Naive thymus-derived CD4-positive, alpha-beta T cell (primary cell): Measurements from ENCODE around the gene ADRA2B. TPM values are rescaled to one million over a fixed set of nuclear protein-coding genes. Genes with fewer than 3 reads are reported as not detected.
"Not testable (repeated sequence)": the region's sequence is repeated elsewhere in the genome, so short reads cannot be mapped to it uniquely, and the experiment has no call there.

ENCODE experiments used
- ATAC-seq: fragments of 150-1000 bp; cut with Tn5 transposase; 2 replicates; pipeline ENCODE4 v1.10.0; 2021; ENCODE audit warnings: mild to moderate bottlenecking, moderate library complexity
- CTCF ChIA-PET: fragments of 350-600 bp; sonication (Branson Sonifier 250); formaldehyde crosslinking; loops from one replicate; lab custom pipeline; 2021; ENCODE audit warnings: antibody characterized with exemption; lab: Charles Lee
- POLR2A ChIA-PET: fragments of 350-600 bp; sonication (Branson Sonifier 250); formaldehyde crosslinking; loops from one replicate; lab custom pipeline; 2021; ENCODE audit warnings: antibody characterized with exemption, inconsistent platforms; lab: Charles Lee
- DNase-seq, 9 donors: peaks; one replicate each; pipeline versions ENCODE4 v3.0.0 to v3.0.0-alpha.2; 2020 to 2022; ENCODE audit warnings: mixed read lengths in 1 of 9
- H3K27ac ChIP-seq: one replicate; pipeline ENCODE4 v1.7.0; 2013; ENCODE audit warnings: mild to moderate bottlenecking, low read depth, low read length, moderate library complexity
- H3K27me3 ChIP-seq, 2 donors: one replicate each; pipeline ENCODE4 v1.7.0; 2013; ENCODE audit warnings: low read length in 2 of 2, mild to moderate bottlenecking in 2 of 2, moderate library complexity in 2 of 2; ENCODE audit not compliant: control insufficient read depth in 2 of 2, insufficient read depth in 2 of 2
- H3K36me3 ChIP-seq, 3 experiments: 1 replicate in 2 of 3; 2 replicates in 1 of 3; pipeline ENCODE4 v1.7.0; 2013; ENCODE audit warnings: low read length in 3 of 3, mild to moderate bottlenecking in 3 of 3, moderate library complexity in 1 of 3; ENCODE audit not compliant: insufficient read depth in 3 of 3, control insufficient read depth in 2 of 3
- H3K4me1 ChIP-seq, 2 donors: one replicate each; pipeline ENCODE4 v1.7.0; 2013; ENCODE audit warnings: low read length in 2 of 2, mild to moderate bottlenecking in 2 of 2, moderate library complexity in 1 of 2; ENCODE audit not compliant: control insufficient read depth in 2 of 2, insufficient read depth in 2 of 2
- H3K4me3 ChIP-seq: 2 replicates; pipeline ENCODE4 v1.7.0; 2013; ENCODE audit warnings: mild to moderate bottlenecking, low read length
- H3K9me3 ChIP-seq, 3 experiments: 1 replicate in 2 of 3; 2 replicates in 1 of 3; pipeline ENCODE4 v1.7.0; 2013; ENCODE audit warnings: low read length in 3 of 3; ENCODE audit not compliant: control insufficient read depth in 2 of 3
- H3K27ac Mint-ChIP-seq, 9 donors: one replicate each; pipeline ENCODE4 v1.8.0; 2020 to 2022; ENCODE audit warnings: mixed read lengths in 9 of 9, mild to moderate bottlenecking in 8 of 9, moderate library complexity in 5 of 9, inconsistent platforms in 2 of 9
- H3K27me3 Mint-ChIP-seq, 5 donors: one replicate each; pipeline ENCODE4 v1.8.0; 2021 to 2022; ENCODE audit warnings: mixed read lengths in 5 of 5, mild to moderate bottlenecking in 1 of 5
- H3K36me3 Mint-ChIP-seq, 5 donors: one replicate each; pipeline ENCODE4 v1.8.0; 2020 to 2022; ENCODE audit warnings: mixed read lengths in 5 of 5, mild to moderate bottlenecking in 3 of 5, inconsistent platforms in 1 of 5
- H3K4me1 Mint-ChIP-seq, 7 donors: one replicate each; pipeline ENCODE4 v1.8.0; 2020 to 2022; ENCODE audit warnings: mixed read lengths in 7 of 7, mild to moderate bottlenecking in 3 of 7, inconsistent platforms in 1 of 7
- H3K4me3 Mint-ChIP-seq, 10 donors: one replicate each; pipeline ENCODE4 v1.8.0; 2020 to 2022; ENCODE audit warnings: mild to moderate bottlenecking in 10 of 10, mixed read lengths in 10 of 10, moderate library complexity in 6 of 10, inconsistent platforms in 2 of 10
- H3K9me3 Mint-ChIP-seq, 11 donors: one replicate each; pipeline ENCODE4 v1.8.0; 2020 to 2022; ENCODE audit warnings: mixed read lengths in 11 of 11, mild to moderate bottlenecking in 4 of 11, inconsistent platforms in 1 of 11, moderate library complexity in 1 of 11
- intact Hi-C, 2 donors: fragments of 100-400 bp; cut with micrococcal nuclease; formaldehyde crosslinking; loops; one replicate each; pipeline ENCODE4 v1.15.1; 2023
- polyA plus RNA-seq, 2 donors: library from polyadenylated mRNA; unstranded; fragments of 300-500 nt; fragmentation: Illumina TruSeq; gene quantifications; one replicate each; pipeline ENCODE4 v1.2.3, GENCODE V29; 2021
- total RNA-seq, 6 experiments: library from RNA in 5 of 6; stranded (reverse) in 5 of 6; gene quantifications; 1 replicate in 5 of 6; 2 replicates in 1 of 6; pipeline ENCODE4 v1.2.3 and lab custom pipeline; 2021 to 2026

ADRA2B gene
- total and polyA plus RNA-seq, 7 experiments from 2014 or later, result 0.15 to 0.93 (median 0.76) TPM; not detected in 4

- H3K27ac Mint-ChIP-seq, result peak overlapping the region in 1 of 9 donors; percentile 67
- CTCF ChIA-PET, result no interaction called here
- DNase-seq, result no peak
These were observed 27.7 kb downstream of the ADRA2B start for GRCh38 chr2:96088340-96089335.

DNA sequence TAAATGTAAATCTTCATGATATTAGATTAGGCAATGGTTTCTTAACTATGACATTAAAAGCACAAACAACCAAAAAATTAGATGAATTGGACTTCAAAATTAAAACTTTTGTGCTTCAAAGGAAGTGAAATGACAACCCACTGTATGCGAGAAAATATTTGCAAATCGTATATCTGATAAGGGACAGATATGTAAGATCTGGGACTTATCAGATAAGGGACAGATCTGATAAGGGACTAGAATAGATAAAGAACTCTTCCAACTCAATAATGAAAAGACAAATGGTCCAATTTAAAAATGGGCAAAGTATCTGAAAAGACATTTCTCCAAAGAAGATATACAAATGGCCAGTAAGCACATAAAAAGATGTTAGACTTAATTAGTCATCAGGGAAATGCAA lies 29.2 kb downstream of the ADRA2B start:
- no peak overlapping the region for H3K27ac Mint-ChIP-seq
- POLR2A ChIA-PET, result no interaction called here
- CTCF ChIA-PET, result no interaction called here

More at GRCh38 chr2:96088340-96089335, 27.7 kb downstream of the ADRA2B start:
- H3K9me3 Mint-ChIP-seq, result peaks cover 0 to 4% (median 0%) of the 10 kb centered on the region in 11 donors
- intact Hi-C loops, result loop anchor here in 1 of 2 donors (5.0 kb wide), 1 partner anchor 34 kb away; no protein-coding TSS in a partner anchor
- no peak for ATAC-seq
- no peaks in the 10 kb centered on the region for H3K9me3 ChIP-seq
- no peak overlapping the region for H3K27ac ChIP-seq
- peaks cover 0 to 2% of the 10 kb centered on the region in 2 donors for H3K27me3 ChIP-seq
- H3K36me3 ChIP-seq, result no peaks in the 10 kb centered on the region
- peaks cover 0 to 5% (median 0%) of the 10 kb centered on the region in 5 donors for H3K27me3 Mint-ChIP-seq
- peaks cover 0 to 4% (median 0%) of the 10 kb centered on the region in 7 donors for H3K4me1 Mint-ChIP-seq
- no peak overlapping the region for H3K4me3 ChIP-seq
- no peak overlapping the region for H3K4me3 Mint-ChIP-seq
- H3K36me3 Mint-ChIP-seq, result no peaks in the 10 kb centered on the region
- no peaks in the 10 kb centered on the region for H3K4me1 ChIP-seq
- POLR2A ChIA-PET, result no interaction called here

GRCh38 chr2:96085541-96086355 lies 30.6 kb downstream of the ADRA2B start:
- Histone ChIP-seq H3K36me3 (no peaks in the 10 kb centered on the region), H3K4me1 (no peaks in the 10 kb centered on the region), H3K9me3 (no peaks in the 10 kb centered on the region), H3K27ac (no peak overlapping the region), H3K4me3 (no peak overlapping the region), H3K27me3 (peaks cover 0 to 2% of the 10 kb centered on the region in 2 donors)
- H3K27me3 Mint-ChIP-seq, result peaks cover 0 to 11% (median 0%) of the 10 kb centered on the region in 5 donors
- intact Hi-C loops, result loop anchor here in 1 of 2 donors (5.0 kb wide), 1 partner anchor 37 kb away; no protein-coding TSS in a partner anchor
- no peak for DNase-seq
- peaks cover 0 to 9% (median 0%) of the 10 kb centered on the region in 11 donors for H3K9me3 Mint-ChIP-seq
- H3K4me3 Mint-ChIP-seq, result no peak overlapping the region
- CTCF ChIA-PET, result no interaction called here
- H3K36me3 Mint-ChIP-seq, result no peaks in the 10 kb centered on the region
- POLR2A ChIA-PET, result no interaction called here
- peak overlapping the region in 1 of 9 donors; percentile 62 for H3K27ac Mint-ChIP-seq
- no peak for ATAC-seq
- peaks cover 0 to 2% (median 0%) of the 10 kb centered on the region in 7 donors for H3K4me1 Mint-ChIP-seq

More for the DNA sequence above, 29.2 kb downstream of the ADRA2B start:
- intact Hi-C loops, result loop anchor here in 1 of 2 donors (5.0 kb wide), 1 partner anchor 35 kb away; no protein-coding TSS in a partner anchor
- Mint-ChIP-seq H3K9me3 (peaks cover 0 to 4% (median 0%) of the 10 kb centered on the region in 11 donors), H3K4me3 (no peak overlapping the region), H3K4me1 (peaks cover 0 to 2% (median 0%) of the 10 kb centered on the region in 7 donors), H3K27me3 (peaks cover 0 to 5% (median 0%) of the 10 kb centered on the region in 5 donors), H3K36me3 (no peaks in the 10 kb centered on the region)
- peaks cover 0 to 2% of the 10 kb centered on the region in 2 donors for H3K27me3 ChIP-seq
- no peaks in the 10 kb centered on the region for H3K4me1 ChIP-seq
- no peaks in the 10 kb centered on the region for H3K36me3 ChIP-seq
- H3K9me3 ChIP-seq, result no peaks in the 10 kb centered on the region
- ATAC-seq (no peak), DNase-seq (no peak)
- no peak overlapping the region for H3K4me3 ChIP-seq
- H3K27ac ChIP-seq, result no peak overlapping the region

GRCh38 chr2:96084858-96085518 lies 31.4 kb downstream of the ADRA2B start:
- H3K27ac ChIP-seq, H3K9me3 ChIP-seq, DNase-seq, H3K27ac Mint-ChIP-seq, H3K27me3 ChIP-seq, CTCF ChIA-PET, ATAC-seq, H3K4me1 ChIP-seq, H3K4me3 Mint-ChIP-seq, POLR2A ChIA-PET, H3K4me1 Mint-ChIP-seq, H3K4me3 ChIP-seq, H3K36me3 Mint-ChIP-seq, H3K36me3 ChIP-seq: not testable (repeated sequence)
- intact Hi-C loops, result loop anchor here in 1 of 2 donors (5.0 kb wide), 1 partner anchor 37 kb away; no protein-coding TSS in a partner anchor
- Mint-ChIP-seq H3K9me3 (peaks cover 0 to 12% (median 0%) of the 10 kb centered on the region in 11 donors), H3K27me3 (peaks cover 0 to 18% (median 0%) of the 10 kb centered on the region in 5 donors)

DNA sequence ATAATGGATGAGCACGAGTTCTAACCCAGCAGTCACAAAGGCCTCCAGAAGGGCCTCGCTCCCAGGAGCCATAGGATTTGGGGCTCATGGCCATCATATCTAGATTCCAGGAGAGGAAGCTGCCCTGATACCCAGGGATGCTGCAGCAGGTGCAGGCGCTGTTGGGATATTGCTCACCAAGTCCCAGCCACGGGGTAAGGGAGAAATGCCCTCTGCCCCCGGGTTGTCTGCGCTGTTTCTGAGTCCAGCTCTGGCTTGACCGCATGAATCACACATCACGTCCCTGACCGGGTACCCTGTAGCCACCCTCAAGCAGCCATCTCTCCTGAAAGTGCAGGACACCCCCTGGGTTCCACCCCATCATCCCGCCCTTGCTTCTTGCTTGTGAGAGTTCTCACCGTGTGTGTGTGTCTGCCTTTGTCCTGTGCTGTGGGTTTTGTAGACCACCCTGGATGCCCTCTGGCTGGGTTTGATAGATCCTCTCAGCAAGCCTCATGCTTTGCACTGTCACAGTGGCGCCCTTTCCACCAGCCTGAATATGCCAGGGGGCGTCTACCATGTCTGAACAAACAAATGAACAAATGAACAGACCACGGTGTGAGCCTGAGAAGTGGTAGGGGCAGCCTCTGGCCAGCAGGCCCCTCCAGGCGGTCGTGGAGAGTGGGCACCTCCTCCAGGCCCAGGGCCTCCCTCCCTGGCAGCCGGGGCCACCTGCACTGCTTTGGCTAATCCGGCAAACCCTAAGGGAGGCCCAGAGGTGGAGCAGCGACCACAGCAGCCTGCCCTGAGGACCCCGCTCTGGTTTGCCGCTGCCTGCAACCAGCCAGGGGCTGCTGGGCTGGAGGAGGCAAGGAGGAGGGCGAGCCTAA lies 32.1 kb downstream of the ADRA2B start:
- CTCF ChIA-PET, result no interaction called here
- ATAC-seq (no peak), DNase-seq (no peak)
- Mint-ChIP-seq H3K27ac (no peak overlapping the region), H3K27me3 (peaks cover 0 to 26% (median 0%) of the 10 kb centered on the region in 5 donors), H3K4me1 (peaks cover 0 to 2% (median 0%) of the 10 kb centered on the region in 7 donors), H3K9me3 (peaks cover 0 to 12% (median 0%) of the 10 kb centered on the region in 11 donors), H3K4me3 (no peak overlapping the region), H3K36me3 (no peaks in the 10 kb centered on the region)
- no peak overlapping the region for H3K4me3 ChIP-seq
- no peaks in the 10 kb centered on the region for H3K9me3 ChIP-seq
- no peaks in the 10 kb centered on the region for H3K36me3 ChIP-seq
- peaks cover 0 to 2% of the 10 kb centered on the region in 2 donors for H3K27me3 ChIP-seq
- intact Hi-C loops, result no loop called here
- POLR2A ChIA-PET, result no interaction called here
- no peaks in the 10 kb centered on the region for H3K4me1 ChIP-seq
- no peak overlapping the region for H3K27ac ChIP-seq
